Embryonic facial prominence (tissue), 1 donor: ENCODE data around the gene DNAH10.

Experiments
- DNase-seq: peaks from one replicate; pipeline ENCODE4 v3.0.0-alpha.2; 2016; ENCODE audit errors: extremely low spot score

DNAH10 gene

DNA sequence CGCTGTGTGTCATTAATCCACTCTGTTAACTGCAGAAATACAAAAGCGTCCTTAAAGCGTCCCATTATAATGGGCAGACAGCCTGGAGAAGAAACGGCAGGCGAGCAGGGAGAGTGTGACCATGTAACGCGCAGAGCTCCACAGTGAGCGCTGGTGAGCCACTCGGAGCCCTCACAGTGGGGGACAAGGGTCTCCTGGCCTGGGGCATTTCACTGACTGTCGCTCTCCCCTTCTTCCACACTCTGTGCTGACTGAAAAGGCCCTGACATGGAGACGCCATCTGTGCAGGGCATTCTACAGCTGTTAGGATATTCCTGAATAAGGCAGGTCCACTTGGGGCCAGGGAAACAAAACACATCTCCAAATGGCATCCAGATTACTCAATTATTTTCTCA lies 186.3 kb downstream of the DNAH10 start:
- no peak for DNase-seq

DNA sequence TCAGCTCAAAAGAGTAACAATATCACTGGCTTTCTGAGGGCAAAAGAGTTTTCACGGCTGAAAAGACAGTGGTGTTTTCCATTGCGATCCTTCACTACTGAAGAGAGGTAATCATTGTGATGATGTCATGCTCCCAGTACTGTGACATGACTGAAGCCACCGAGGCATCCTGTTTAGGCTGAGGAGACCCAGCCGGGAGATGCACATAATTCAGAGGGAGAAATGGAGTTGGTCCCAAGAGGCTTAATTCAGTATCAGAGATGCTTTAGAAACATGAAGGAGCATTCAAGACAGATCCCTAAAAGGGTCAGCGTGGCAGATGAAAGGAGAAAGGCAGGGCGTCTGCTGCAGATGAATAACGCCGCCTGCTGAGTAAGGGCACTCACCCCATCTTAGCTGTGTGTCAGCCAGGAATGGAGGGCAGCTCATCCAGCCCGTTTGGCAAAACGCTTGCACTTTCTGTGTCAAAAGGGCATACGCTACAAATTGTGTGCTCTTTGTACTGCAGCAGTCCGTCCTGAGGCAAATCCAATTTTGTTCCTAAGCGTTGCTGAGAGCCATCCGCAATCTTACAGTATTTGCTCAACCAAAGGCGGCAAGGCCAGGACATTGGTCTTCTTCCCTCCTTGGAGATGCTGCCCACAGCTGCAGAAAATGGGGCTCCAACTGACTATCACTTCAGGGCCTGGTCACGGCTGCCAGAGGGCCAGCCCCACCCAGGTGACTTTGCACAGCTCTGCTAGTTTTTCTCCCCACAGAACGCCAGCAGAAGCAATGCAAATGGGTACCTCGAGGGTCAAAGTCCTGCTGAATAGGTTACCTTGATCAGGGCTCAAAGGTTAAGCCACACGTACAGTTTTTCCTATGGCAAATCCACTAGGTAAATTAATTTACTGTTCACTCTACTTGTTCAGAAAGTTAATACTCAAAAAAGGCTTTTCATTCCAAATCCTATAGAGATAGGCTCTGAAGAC lies 187.0 kb downstream of the DNAH10 start:
- no peak for DNase-seq

DNA sequence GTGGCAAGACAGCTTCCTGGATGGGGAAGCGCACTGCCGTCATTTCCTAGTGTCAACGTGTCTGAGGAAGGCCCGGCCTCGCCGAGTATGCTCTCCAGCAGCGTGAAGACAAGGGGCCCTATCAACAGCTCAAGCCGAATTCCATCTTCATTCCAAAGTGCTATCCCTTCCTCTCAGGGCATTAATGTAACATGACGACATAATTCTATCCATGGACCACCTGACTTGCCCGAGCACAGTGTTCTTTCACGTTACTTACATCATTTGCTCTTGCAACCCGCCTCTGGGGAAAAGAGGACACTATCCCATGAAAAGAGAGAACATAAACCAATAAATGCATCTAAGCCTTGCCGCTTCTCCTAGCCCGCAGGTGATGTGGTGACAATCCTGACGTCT lies 187.7 kb downstream of the DNAH10 start:
- no peak for DNase-seq

GRCh38 chr12:123950476-123951349 lies 188.6 kb downstream of the DNAH10 start:
- DNase-seq, result no peak

DNA sequence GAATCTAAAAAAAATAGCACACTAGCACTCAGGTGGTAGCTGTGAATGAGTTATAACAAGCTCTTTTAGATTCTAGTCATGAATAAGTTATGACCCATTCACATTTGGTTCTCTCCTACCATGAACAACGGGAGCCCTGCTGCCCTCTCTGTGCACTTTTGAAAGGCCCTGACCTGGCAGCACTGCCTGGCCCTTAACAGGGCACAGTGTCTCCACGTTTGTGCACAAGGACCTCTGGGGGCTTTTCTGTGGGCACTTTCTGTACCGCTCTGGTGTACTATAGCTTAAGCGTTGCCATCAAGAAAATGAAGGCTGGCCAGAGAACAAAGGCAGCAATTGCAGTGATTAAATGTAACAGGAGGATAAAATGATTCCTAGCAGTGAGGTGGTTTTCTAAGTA lies 189.4 kb downstream of the DNAH10 start:
- no peak for DNase-seq

- no peak for DNase-seq
Measured at GRCh38 chr12:123952037-123952436, 189.9 kb downstream of the DNAH10 start.

DNA sequence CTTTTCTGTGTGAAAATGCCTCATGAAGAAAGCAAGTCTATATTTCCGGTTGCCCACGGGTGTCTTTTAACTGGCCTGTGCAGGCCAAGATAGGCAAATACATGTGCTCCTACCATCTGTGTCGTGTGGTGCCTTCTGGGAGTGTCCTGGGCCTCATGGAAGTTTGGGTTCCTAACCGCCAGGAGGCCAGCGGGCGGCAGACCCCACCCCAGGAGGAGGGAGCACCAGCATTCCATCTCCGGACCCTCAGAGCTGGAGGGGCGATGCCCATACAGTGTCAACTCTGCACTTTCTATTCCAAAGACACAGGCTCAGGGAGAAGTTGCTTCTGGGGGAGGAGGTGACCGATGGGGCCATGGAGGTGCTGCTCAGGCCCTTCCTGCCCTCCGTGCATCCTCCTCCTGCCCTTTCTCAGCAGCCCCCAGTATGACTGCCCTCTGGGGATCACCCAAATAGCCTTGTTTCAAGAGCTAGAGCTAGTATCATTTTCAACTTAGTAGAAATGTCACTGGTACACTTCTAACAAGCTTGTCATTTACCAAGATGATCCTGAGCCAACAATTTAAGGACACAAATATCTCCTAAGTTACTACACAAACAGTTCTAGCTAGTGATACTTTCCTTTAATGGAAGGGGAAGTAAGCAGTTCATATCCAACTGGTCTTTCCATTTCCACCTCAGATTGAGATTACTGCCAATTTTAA lies 192.7 kb downstream of the DNAH10 start:
- no peak for DNase-seq

DNA sequence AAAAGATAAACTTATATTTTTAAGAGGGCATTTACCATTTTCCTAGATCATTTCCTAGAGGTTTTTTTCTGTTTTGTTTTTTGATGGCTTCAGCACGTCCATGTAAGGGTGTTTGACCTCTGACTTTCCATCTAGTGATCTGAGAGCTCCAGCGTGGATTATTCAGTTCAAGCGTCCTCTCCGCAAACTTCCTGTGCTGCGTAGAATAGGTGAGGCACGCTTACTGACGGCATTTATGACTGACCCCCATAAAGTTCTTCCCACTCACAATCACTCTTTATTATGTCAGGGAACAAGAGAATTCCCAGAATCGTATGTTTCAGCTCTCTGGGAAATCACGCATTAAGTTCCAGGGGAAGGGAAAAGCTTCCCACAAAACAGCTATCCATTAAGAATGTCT lies 194.1 kb downstream of the DNAH10 start:
- DNase-seq, result no peak

DNA sequence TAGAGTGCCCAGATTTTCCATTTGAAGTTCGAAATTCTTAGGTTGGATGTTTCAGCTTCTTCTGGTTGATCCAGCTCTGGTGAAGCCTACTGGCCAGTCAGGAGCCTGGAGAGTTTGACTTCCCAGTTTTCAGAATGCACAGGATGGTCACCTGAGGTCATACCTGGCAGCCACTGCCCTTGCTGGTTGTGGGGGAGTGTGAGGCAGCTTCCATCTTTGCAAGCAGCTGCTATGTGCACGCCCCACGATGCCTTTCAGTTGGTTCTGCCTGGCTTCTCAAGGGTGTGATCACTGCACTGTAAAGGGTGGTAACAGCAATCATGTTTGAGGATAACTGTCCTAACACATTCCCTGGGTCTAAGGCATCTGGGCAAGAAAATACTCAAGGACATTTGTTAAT lies 195.1 kb downstream of the DNAH10 start:
- no peak for DNase-seq

DNA sequence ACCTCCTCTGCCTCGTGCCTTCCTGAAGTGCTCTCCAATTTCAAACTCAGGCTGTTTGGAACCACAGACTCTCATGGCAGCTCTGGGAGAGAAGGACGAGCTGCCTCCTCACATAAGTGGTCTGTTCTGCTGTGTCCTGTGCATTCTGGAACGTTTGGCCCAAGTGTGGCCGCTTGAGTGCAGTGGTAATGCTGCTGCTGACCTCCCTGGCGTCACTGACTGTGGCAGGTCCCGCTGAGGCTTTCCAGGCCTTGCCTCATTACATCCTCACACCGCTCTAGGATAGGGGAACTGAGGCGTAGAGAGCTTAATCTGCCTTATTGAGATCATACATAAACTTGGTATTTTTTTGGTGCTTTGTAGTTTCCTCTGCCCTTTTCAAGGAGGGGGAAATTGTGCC lies 196.4 kb downstream of the DNAH10 start:
- DNase-seq, result no peak

DNA sequence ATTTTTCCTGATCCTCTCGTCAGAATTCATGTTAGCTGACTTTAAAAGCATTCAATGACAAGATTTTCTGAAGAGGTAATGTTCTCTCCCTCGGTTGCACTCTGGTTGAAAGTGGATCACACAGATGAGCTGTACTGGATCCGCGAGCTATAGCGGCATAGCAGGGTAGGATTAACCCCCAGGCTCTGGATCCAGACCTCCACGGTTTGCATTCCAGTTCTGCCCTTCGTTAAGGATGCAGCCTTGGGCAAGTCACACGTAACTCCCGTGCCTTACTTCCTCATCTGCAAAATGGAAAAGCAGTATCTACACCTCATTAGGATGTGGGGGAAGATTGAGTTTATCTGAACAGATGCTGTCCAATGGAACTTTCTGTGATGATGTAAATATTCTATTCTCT lies 196.8 kb downstream of the DNAH10 start:
- DNase-seq, result no peak

- DNase-seq, result no peak
Measured at GRCh38 chr12:123960029-123960735, 198.1 kb downstream of the DNAH10 start.

- no peak for DNase-seq
Measured at GRCh38 chr12:123960856-123961255, 198.8 kb downstream of the DNAH10 start.

DNA sequence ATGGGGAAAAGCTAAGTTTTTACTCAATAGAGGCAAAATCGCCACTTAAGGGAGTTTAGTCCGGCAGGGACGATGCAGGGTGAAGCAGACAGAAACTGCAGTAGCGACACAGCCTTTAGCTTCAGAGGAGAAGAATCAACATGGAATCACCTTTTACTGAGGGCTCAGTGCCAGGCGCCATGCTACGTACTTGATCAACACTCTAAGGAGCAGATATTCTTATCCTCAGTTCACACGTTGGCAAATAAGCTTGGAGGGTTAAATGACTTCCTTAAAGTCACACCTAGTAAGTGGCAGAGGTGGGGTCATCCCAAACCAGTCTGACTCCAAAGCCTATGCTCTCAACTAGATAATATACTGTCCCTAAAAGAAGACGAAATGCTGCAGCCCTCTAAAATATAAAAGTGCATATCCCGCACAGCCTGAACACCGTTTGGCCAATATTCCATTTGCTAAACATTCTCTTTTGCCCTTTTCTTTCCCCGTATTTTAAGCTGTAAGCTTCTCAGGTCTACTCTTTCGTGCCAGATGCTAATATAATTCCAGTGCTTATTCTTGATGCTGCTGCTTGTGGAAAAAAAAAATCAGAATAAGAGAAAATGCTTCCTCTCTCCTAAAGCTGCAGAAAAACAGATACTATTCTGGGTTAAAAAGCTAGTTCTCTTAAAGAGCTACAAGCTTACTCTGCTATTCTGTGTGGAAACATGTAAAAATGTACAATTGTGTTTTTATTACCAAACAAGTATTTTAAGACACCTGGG lies 199.7 kb downstream of the DNAH10 start:
- DNase-seq, result no peak

DNA sequence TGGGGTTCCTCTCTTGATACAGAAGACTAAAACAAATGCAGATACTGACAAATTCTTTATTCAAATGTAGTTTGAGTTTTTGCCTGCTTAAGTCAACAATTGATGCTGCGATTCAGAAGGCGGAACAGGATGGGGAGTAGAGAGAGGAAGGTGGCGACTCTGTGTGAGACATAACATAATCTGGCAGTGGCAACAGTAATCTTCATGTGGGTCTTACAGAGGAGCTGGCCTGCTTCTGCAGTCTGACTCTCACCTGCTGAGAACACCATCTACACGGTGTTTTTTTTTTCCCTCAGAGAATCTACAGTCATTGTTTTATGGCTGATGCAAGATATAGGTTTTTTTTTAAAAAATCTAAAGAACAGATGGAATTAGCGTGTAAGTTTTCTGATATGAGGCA lies 200.4 kb downstream of the DNAH10 start:
- DNase-seq, result no peak

DNA sequence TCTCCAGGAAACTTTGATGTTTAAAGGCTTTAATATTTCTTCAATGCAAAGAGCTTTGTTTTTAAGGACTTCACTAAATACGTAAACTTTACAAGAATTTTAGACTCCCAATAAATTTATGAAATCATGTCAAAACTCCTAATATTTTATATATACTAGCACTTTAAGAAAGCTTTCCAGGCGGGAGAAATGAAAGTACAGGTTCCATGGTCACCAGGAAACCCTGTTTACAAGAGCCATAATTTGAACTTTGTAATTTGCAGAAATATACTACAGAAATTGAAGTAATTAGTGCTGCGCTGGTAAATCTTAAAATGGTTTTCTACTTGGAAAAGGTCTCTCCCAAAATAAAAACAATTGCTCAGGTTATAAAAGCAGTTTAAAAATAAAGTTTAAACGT lies 201.7 kb downstream of the DNAH10 start:
- no peak for DNase-seq

- no peak for DNase-seq
Measured at GRCh38 chr12:123965382-123965781, 203.3 kb downstream of the DNAH10 start.

GRCh38 chr12:123966596-123966995 lies 204.5 kb downstream of the DNAH10 start:
- no peak for DNase-seq

- DNase-seq, result no peak
Measured at GRCh38 chr12:123967121-123967586, 205.1 kb downstream of the DNAH10 start.

DNA sequence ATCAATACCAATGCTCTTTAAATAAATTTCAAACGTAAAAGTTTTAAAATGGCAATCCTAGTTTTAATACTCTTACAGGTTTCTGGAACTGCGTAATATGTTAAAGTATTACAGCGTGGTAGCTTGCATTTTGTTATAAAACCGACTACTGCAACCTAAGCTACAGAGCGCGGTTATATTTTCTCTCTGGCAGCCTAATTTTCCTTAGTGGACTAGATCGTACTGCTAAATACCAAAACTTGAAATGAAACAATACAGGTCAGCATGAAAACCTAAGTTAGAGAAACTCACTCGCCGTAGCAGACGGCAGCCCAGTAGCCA lies 209.3 kb downstream of the DNAH10 start:
- DNase-seq, result no peak
